SK-N-SH (cell line): Measurements from ENCODE around the gene ZDHHC12. TPM values are rescaled to one million over a fixed set of nuclear protein-coding genes. Genes with fewer than 3 reads are reported as not detected.

Experiments
- CTCF ChIA-PET: fragments of 300-600, 350-600 bp; formaldehyde crosslinking; extraction: SDS; loops from one replicate; lab custom pipeline; 2021; lab: Yijun Ruan, JAX
- POLR2A ChIA-PET: fragments of 350-600 bp; sonication (Branson Sonifier 250); formaldehyde crosslinking; extraction: SDS; loops from one replicate; lab custom pipeline; 2020; ENCODE audit warnings: antibody characterized with exemption, inconsistent platforms; lab: Yijun Ruan, JAX
- DNase-seq: peaks from one replicate; pipeline ENCODE4 v3.0.0; 2012
- H2AFZ ChIP-seq: fragments of 200-600 bp; sonication (generic); 2 replicates; pipeline ENCODE4 v1.8.1; 2016; ENCODE audit warnings: antibody characterized with exemption, mild to moderate bottlenecking, low read depth
- H3F3A ChIP-seq: fragments of 200-600 bp; sonication (generic); replicated peaks from 2 replicates; pipeline ENCODE3; 2016; ENCODE audit warnings: antibody characterized with exemption, mild to moderate bottlenecking; ENCODE audit not compliant: insufficient read depth
- H3K27ac ChIP-seq, 2 experiments: fragments of 200-500 bp in 1 of 2; fragments of 200-600 bp in 1 of 2; sonication (Bioruptor generic) in 1 of 2; sonication (generic), shearing (Covaris generic) in 1 of 2; 2 replicates each; pipeline versions ENCODE4 v1.5.1 to v1.6.1; 2014 to 2016; ENCODE audit warnings: low read depth in 2 of 2, inconsistent platforms in 1 of 2, low read length in 1 of 2, mild to moderate bottlenecking in 1 of 2, mixed read lengths in 1 of 2
- H3K27me3 ChIP-seq: fragments of 200-600 bp; sonication (generic), shearing (Covaris generic); 2 replicates; pipeline ENCODE4 v1.6.1; 2016; ENCODE audit warnings: mixed run types; ENCODE audit not compliant: insufficient read depth
- H3K36me3 ChIP-seq, 2 experiments: fragments of 200-500 bp in 1 of 2; fragments of 200-600 bp in 1 of 2; sonication (Bioruptor generic) in 1 of 2; sonication (generic) in 1 of 2; replicated peaks in 1 of 2; 2 replicates each; pipeline versions ENCODE3 to v1.5.1; 2014 to 2016; ENCODE audit warnings: low read length in 1 of 2, mild to moderate bottlenecking in 1 of 2; ENCODE audit not compliant: insufficient read depth in 2 of 2, control insufficient read depth in 1 of 2
- H3K4me1 ChIP-seq, 2 experiments: fragments of 200-500 bp in 1 of 2; fragments of 200-600 bp in 1 of 2; sonication (Bioruptor generic) in 1 of 2; sonication (generic), shearing (Covaris generic) in 1 of 2; 2 replicates each; pipeline versions ENCODE4 v1.5.1 to v1.6.1; 2014 to 2016; ENCODE audit warnings: low read depth in 1 of 2, low read length in 1 of 2, mixed run types in 1 of 2; ENCODE audit not compliant: insufficient read depth in 2 of 2, control insufficient read depth in 1 of 2
- H3K4me2 ChIP-seq: fragments of 200-600 bp; sonication (generic), shearing (Covaris generic); 2 replicates; pipeline ENCODE4 v1.6.1; 2017; ENCODE audit warnings: mixed run types
- H3K4me3 ChIP-seq, 2 experiments: fragments of 200-500 bp in 1 of 2; fragments of 200-600 bp in 1 of 2; sonication (Bioruptor generic) in 1 of 2; sonication (generic), shearing (Covaris generic) in 1 of 2; 2 replicates each; pipeline versions ENCODE4 v1.5.1 to v1.8.1; 2014 to 2016; ENCODE audit warnings: low read depth in 2 of 2, inconsistent platforms in 1 of 2, low read length in 1 of 2, mild to moderate bottlenecking in 1 of 2, mixed read lengths in 1 of 2, moderate library complexity in 1 of 2
- H3K79me2 ChIP-seq: fragments of 200-600 bp; sonication (generic); 2 replicates; pipeline ENCODE4 v1.8.1; 2017; ENCODE audit warnings: mild to moderate bottlenecking; ENCODE audit not compliant: insufficient read depth
- H3K9ac ChIP-seq: fragments of 200-600 bp; sonication (generic); 2 replicates; pipeline ENCODE4 v1.6.1; 2017; ENCODE audit warnings: mixed run types
- H3K9me2 ChIP-seq: fragments of 200-600 bp; sonication (generic); 2 replicates; pipeline ENCODE4 v1.6.1; 2017; ENCODE audit warnings: mixed run types
- H3K9me3 ChIP-seq: fragments of 200-600 bp; sonication (generic); 2 replicates; pipeline ENCODE4 v1.6.1; 2017; ENCODE audit warnings: mixed run types, mild to moderate bottlenecking, moderate library complexity
- H4K20me1 ChIP-seq: fragments of 200-600 bp; sonication (generic); 2 replicates; pipeline ENCODE4 v1.6.1; 2017; ENCODE audit warnings: mild to moderate bottlenecking, mixed run types; ENCODE audit not compliant: insufficient read depth
- EZH2phosphoT487 ChIP-seq: fragments of 200-600 bp; sonication (generic); IDR thresholded peaks from 2 replicates; pipeline ENCODE4 v1.6.1; 2017; ENCODE audit warnings: low read depth, mixed run types, mild to moderate bottlenecking, antibody characterized with exemption, moderate library complexity, borderline replicate concordance
- FOSL2 ChIP-seq: IDR thresholded peaks from 2 replicates; pipeline ENCODE4 v1.4.0; 2012; ENCODE audit warnings: low read depth, mild to moderate bottlenecking, moderate library complexity, borderline replicate concordance
- GATA2 ChIP-seq: sonication (generic); formaldehyde crosslinking; IDR thresholded peaks from 2 replicates; pipeline ENCODE4 v1.5.0; 2020; ENCODE audit warnings: mild to moderate bottlenecking, missing genetic modification reagents
- MAX ChIP-seq: IDR thresholded peaks from 2 replicates; pipeline ENCODE4 v1.4.0; 2012; ENCODE audit warnings: low read depth
- MEF2A ChIP-seq: IDR thresholded peaks from 2 replicates; pipeline ENCODE4 v1.4.0; 2012; ENCODE audit warnings: low read depth, borderline replicate concordance
- POLR2AphosphoS5 ChIP-seq: IDR thresholded peaks from 2 replicates; pipeline ENCODE4 v1.6.1; 2012; ENCODE audit warnings: low read depth, low read length
- RCOR1 ChIP-seq: fragments of 150-350 bp; IDR thresholded peaks from 2 replicates; pipeline ENCODE4 v1.6.1; 2017; ENCODE audit warnings: antibody characterized with exemption, low read length
- REST ChIP-seq: IDR thresholded peaks from 2 replicates; pipeline ENCODE4 v1.6.1; 2012; ENCODE audit warnings: mild to moderate bottlenecking, low read depth, low read length, moderate library complexity
- RXRA ChIP-seq: IDR thresholded peaks from 2 replicates; pipeline ENCODE4 v1.4.0; 2012; ENCODE audit warnings: low read depth, mild to moderate bottlenecking, borderline replicate concordance
- SMC3 ChIP-seq: IDR thresholded peaks from 2 replicates; pipeline ENCODE4 v1.6.1; 2012; ENCODE audit warnings: low read depth, low read length, improper control_type of control experiment
- TAF1 ChIP-seq: IDR thresholded peaks from 2 replicates; pipeline ENCODE4 v1.6.1; 2012; ENCODE audit warnings: low read depth, mild to moderate bottlenecking, low read length, moderate library complexity, borderline replicate concordance
- ZBTB33 ChIP-seq: IDR thresholded peaks from 2 replicates; pipeline ENCODE4 v1.4.0; 2012; ENCODE audit warnings: low read depth, borderline replicate concordance
- WGBS: methylation state at CpG from one replicate; pipeline ENCODE4 v1.1.6; 2017; ENCODE audit warnings: low lambda C conversion rate; 5-methylcytosine and 5-hydroxymethylcytosine counted together
- polyA plus RNA-seq, 3 experiments: library from polyadenylated mRNA; depleted of rRNA; stranded (reverse); fragments of >200 nt; gene quantifications; 2 replicates each; pipeline ENCODE4 v1.2.3, GENCODE V29; 2012

Gene ZDHHC12
- polyA plus RNA-seq, 1 of the 3 experiments (the other 2 are of a cell fraction) = 51.3 TPM

- 100% methylated on average over 1 of the region's 1 CpG for WGBS
- POLR2A ChIA-PET = no interaction called here
- CTCF ChIA-PET = interaction anchor here (1.2 to 1.6 kb wide), 4 partner anchors 13 to 222 kb away, joined by 4 to 6 read pairs (median 6); no protein-coding TSS in a partner anchor
- H3K4me2 ChIP-seq = no peak overlapping the region
- H3K36me3 ChIP-seq = no peaks in the 10 kb centered on the region
- H4K20me1 ChIP-seq = no peaks in the 10 kb centered on the region
- H3K27ac ChIP-seq = no peak overlapping the region
- H3K9me3 ChIP-seq = no peaks in the 10 kb centered on the region
- H2AFZ ChIP-seq = no peak overlapping the region
- TF ChIP-seq EZH2phosphoT487 = no peak
- no peak for TF ChIP-seq FOSL2
- TF ChIP-seq POLR2AphosphoS5 = no peak
- no peak for TF ChIP-seq TAF1
- TF ChIP-seq REST = no peak
- no peak for TF ChIP-seq RCOR1
- no peak for TF ChIP-seq ZBTB33
- no peak for TF ChIP-seq RXRA
- TF ChIP-seq GATA2 = no peak
- TF ChIP-seq MAX = no peak
- TF ChIP-seq SMC3 = no peak
- no peak for TF ChIP-seq MEF2A
- H3F3A ChIP-seq = peaks cover 7% of the 10 kb centered on the region
- no peaks in the 10 kb centered on the region for H3K27me3 ChIP-seq
- H3K9me2 ChIP-seq = no peaks in the 10 kb centered on the region
- peaks cover 0 to 4% of the 10 kb centered on the region in 2 experiments; a peak in 1 of 4 replicates for H3K4me1 ChIP-seq
- no peak for DNase-seq
- no peaks in the 10 kb centered on the region for H3K79me2 ChIP-seq
- H3K9ac ChIP-seq = no peak overlapping the region
- no peak overlapping the region for H3K4me3 ChIP-seq
Observed at GRCh38 chr9:128706045-128706444, 17.9 kb downstream of the ZDHHC12 start.
